ENCODE data around the gene TRMT1.

The TRMT1 gene

GRCh38 chr19:13101590-13102415, 14.7 kb downstream of the TRMT1 start:
- no peak for DNase-seq

DNA sequence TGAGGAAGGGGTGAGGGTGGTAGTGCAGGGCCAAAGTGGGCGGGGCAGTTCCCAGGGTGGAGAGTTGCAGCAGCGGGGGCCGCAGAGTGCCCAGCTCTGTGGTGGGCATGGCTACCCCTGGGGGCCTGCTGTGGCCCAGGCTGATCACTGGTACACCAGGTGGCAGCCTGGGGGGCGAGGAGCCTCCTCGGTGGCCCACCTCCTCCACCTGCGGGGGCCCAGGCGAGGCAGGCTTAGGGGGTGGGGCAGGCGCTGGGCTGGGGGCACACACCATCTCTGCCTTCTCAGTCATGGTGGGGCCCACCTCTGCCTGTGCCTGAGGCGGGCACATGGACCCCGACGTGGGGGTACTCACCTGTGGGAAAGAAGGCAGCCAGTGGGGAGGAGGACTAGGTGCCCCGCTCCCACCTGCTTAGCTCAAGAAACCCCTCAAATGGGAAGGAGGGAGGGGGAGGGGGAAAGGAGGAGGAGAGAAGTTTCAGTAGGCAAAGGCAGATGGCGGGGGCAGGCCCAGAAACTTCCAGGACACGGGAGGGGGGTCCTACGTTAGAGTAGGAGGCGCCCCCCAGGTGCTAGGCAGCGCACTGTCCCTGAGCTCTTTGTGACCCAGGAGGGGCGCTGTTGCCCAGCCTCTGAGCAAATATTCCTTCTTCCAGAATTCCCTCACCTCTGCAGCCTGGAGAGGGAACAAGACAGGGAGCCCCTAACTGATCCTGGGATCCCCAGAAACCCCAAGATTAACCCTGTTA, 15.5 kb downstream of the TRMT1 start:
- DNase-seq: no peak

- DNase-seq: no peak
Measured at GRCh38 chr19:13100031-13100588, 16.4 kb downstream of the TRMT1 start.

GRCh38 chr19:13099073-13099999, 17.2 kb downstream of the TRMT1 start:
- peak; percentile 71 for DNase-seq

DNA sequence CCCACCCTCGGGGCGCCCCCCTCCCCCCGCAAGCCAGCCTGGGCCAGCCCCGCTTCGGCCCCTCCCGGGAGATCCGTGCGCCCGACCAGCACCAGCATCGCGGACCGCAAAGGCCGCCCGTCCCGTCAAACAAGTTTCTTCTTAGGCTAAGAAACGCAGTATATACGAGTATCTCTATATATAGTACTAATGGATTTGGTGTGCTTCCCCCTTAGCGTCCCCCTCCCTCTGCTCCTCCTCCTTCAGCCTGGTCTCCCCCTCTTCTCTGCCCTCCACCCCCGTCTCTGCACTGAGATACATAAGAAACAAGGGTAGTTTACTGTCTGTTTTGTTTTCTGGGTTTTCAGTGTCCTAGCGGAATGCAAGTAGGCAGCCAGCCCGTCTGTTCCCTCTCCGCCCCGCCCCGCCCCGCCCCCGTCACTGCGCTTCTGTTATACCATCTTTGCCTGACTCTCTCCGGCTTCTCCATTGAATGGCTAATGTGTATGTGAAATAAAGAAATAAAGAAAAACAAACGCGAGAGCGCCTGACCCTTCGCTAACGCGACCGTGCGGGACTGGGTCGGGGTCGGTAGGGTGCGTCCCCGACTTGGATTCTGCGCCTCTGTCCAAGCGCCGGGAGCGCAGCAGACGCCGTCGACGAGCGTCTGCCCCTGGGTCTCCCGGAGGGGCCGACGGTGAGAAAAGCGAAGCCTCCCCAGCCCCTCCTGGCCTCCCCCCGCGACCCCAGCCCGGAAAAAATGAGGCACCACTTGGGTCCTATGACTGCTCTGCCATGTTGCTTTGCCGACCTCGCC, 18.1 kb downstream of the TRMT1 start:
- DNase-seq: peak; percentile 80

DNA sequence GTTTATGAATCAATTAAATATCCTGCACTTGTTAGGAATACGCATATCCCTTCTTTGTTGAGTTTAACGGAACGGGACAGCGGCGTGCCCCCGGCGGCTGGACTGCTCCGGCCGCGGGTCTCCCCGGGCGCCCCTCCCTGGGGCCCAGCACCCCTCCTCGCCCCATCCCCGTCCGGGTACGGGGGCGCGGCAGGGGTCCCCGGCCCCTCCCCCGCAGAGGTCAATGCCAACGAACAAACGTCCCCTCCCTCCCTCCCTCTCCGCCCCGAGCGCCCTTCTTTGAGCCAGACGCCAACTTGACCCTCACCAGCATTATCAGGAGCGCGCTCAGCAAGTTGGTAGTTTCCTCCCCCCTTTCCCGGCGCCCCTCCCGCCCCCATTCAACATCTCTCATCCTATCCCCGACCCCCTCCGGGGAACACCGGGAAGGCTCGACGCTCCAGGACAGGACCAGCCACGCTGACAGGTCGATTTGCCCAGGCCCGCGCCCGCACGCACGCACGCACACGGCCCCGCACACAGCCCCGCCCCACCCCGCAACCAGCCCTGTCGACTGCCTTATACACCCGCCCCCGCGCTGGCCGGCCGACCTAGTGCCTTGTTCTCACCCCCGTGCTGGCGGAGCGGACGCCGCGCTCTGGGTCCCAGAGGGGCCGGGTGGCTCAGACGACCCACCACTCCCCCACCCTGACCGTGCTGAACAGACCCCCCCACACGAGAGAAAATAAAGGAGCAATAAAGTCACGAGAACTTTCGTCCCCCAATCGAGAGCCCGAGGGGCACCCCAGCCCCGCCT, 18.9 kb downstream of the TRMT1 start:
- no peak for DNase-seq

GRCh38 chr19:13097033-13097462, 19.5 kb downstream of the TRMT1 start:
- no peak for DNase-seq

DNA sequence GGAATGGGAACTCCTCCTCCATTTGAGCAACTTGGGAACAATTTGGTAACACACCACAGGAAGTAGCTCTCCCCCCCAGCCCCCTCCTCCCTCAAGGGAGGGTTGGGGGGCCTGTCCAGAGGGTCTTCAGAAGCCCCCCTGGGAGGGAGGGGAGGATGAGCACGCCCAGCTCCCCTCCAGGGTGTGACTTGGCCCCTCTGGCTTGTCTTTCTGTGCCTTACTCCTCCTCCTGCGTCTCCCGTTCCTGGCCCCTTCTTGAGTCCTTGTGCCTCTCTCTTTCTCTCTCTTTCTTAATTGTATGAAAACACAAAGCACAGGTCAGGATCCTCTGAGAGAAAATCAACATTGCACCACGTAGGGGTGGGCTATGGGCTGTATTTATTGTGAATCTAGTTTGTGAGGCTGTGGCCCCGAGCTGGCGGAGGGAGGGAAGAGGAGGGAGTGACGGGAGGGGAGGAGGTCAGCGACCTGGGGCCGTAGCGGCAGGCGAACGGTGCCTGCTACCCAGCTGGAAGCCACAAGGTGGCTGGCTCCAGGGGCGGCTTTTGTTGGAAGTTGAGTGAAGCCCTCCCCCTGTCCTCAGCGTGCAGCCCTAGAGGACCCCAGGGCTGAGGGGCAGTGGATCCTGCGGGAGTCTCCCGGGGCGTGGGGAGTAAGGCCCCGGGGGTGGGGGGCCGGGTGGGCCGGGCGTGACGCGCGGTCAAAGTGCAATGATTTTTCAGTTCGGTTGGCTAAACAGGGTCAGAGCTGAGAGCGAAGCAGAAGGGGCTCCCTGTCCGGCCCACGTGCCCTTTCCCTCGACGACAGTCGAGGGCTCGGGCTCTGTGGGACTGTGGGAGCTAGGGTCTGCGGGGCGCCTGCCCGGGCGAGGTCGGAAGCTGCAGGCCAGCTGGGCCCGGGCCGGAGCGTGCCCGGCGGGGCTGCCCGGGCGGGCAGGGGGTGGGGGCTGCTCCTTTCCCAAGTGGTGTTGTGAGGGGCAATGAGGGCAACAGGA, 20.3 kb downstream of the TRMT1 start:
- no peak for DNase-seq

DNA sequence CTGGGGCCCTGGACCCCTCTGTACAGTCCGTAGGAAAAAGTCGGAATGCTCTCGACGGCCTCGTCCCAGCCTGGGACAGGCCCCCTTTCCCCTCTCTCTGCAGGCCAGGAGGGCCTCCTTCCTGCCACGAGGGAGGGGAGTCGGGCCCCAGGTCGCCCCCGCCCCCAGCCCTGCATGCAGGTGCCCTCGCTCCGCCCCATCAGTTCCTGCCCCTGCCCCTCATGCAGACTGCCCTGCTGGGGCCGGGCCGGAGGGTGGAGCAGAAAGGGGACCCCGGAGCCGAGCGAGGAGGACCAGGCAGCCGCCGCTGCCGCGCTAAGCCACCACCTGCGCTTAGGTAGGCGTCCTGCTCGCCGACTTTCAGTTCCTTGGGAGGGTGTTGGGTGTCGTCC, 21.2 kb downstream of the TRMT1 start:
- DNase-seq: no peak

DNA sequence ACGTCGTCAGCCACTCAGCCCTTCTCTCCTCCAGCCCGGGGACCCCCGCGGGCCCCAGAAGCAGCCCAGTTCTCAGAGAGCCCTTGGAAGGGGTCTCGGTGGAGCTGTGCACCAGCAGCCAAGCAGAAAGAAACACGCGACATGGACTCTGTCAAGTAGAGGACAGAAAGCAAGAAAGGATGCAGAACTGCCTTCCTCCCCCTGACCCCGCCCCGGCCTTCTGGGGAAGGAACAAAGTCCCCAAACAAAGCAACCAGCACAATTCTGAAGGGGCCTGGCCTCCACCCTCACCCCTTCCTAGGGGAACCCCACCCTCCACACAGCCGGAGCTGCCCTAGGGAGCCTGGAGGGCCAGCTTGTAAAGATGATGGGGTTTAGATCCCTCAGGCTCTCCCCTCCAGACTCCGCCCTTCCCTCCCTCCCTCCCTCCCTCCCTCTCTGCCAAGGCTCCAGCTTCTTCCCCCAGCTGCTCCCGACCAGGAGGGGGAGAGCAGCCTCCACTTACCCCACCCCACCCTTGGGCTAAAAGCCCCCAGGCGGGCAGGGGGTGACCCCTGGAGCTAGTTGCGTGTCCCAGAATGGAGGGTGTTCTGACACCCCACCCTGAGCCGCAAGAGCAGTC, 21.7 kb downstream of the TRMT1 start:
- DNase-seq: no peak

- no peak for DNase-seq
Measured at GRCh38 chr19:13094106-13094504, 22.4 kb downstream of the TRMT1 start.

DNA sequence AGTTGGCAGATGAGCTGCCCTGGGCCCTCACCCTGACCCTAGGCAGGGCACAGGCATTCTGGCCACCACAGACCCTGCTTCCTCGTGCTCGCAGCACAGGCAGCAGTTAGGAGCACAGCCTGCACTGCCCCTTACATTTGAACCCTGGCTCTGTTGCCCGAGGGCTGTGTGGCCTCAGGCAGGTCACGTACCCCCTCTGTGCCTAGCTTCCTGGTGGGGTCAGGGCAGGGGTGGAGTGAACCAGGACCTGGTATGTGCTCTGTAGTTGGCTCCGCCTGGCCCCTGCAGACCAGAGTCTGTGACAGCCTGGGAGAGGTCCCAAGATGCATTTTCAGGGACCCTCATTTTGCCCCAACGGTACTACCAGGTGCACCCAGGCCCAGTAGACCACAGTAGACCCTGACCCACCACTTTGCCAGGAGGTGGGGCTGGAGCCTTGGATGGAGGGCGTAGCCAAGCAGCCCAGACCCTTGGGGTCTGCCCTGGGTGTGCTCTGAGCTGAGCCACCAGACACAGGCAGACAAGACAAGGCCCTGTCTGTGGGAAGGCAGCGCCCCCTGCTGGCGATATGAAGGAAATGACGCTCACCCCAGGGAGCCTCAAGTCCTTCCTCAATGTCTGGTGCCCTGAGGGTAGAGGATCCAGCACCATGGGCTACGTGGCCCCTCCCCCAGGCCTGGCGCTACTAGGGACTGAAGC, 23.0 kb downstream of the TRMT1 start:
- DNase-seq: peak; percentile 87

GRCh38 chr19:13092606-13093235, 23.8 kb downstream of the TRMT1 start:
- no peak for DNase-seq

DNA sequence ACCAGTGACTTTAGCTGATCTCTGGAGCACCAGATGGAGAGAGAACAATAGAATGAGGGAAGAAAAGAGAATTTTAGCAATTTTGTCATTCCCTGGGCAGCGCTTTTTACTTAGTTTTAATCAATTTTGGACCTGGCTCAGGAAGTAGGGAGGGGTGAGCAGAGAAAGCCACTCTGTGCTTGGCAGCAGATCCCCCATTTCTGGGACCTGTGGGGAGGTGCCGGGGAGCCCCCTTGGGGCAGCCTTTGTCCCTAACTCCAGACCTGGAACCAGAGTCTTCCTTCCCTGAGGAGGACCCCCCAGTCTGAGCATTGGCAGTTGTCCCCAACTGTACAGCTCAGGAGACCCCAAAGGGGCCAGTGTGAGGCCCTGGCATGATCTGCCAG, 24.4 kb downstream of the TRMT1 start:
- DNase-seq: no peak

- peak; percentile 90 for DNase-seq
Measured at GRCh38 chr19:13091400-13092157, 25.0 kb downstream of the TRMT1 start.

- no peak for DNase-seq
Measured at GRCh38 chr19:13090511-13091231, 25.9 kb downstream of the TRMT1 start.

Measured in right forelimb (tissue), 1 donor.